GM12878 (cell line): ENCODE measurements around the gene ADRB1. TPM values are rescaled to one million over a fixed set of nuclear protein-coding genes. Genes with fewer than 3 reads are reported as not detected.

ENCODE experiments used
- ATAC-seq: fragments of 200-7000 bp; cut with Tn5 transposase; 3 replicates; pipeline ENCODE4 v1.9.1; 2020; ENCODE audit warnings: mild to moderate bottlenecking, moderate library complexity
- BruUV-seq: library from RNA; stranded (reverse); fragments of 400-500 nt; replicated peaks from 2 replicates; lab custom pipeline; 2021; lab: Mats Ljungman, UMichigan
- CTCF ChIA-PET: fragments of 300-600 bp; sonication (Branson Sonifier 250); formaldehyde crosslinking; extraction: SDS; loops from one replicate; lab custom pipeline; 2021; ENCODE audit warnings: inconsistent platforms; lab: Yijun Ruan, JAX
- POLR2A ChIA-PET: fragments of 350-600 bp; formaldehyde crosslinking; extraction: SDS; loops from one replicate; lab custom pipeline; 2021; ENCODE audit warnings: inconsistent platforms; lab: Charles Lee
- RAD21 ChIA-PET: fragments of 300-600 bp; sonication (Branson Sonifier 250); formaldehyde crosslinking; loops from one replicate; lab custom pipeline; 2023; ENCODE audit warnings: antibody characterized with exemption; ENCODE audit not compliant: unreplicated experiment; lab: Charles Lee
- SMC1A ChIA-PET: fragments of 300-600 bp; sonication (Branson Sonifier 250); formaldehyde crosslinking; loops from one replicate; lab custom pipeline; 2023; ENCODE audit not compliant: unreplicated experiment, uncharacterized antibody; lab: Charles Lee
- DNase-seq: peaks from one replicate; pipeline ENCODE4 v3.0.0-alpha.2; 2011; ENCODE audit warnings: low read depth, low spot score
- FAIRE-seq: peaks from 3 replicates; lab custom pipeline; 2011; peaks lifted over from hg19 to GRCh38; lab: Jason Lieb, UNC
- H2AFZ ChIP-seq: 2 replicates; pipeline ENCODE4 v1.6.0; 2011; ENCODE audit warnings: low read depth, low read length, control low read depth; ENCODE audit not compliant: control insufficient read depth
- H3K27ac ChIP-seq: 2 replicates; pipeline ENCODE4 v1.5.1; 2011; ENCODE audit warnings: control low read depth; ENCODE audit not compliant: control insufficient read depth, insufficient read depth
- H3K27me3 ChIP-seq, 2 experiments: replicated peaks in 1 of 2; 2 replicates each; pipeline versions ENCODE4 v1.6.0 to v1.6.1; 2011; ENCODE audit warnings: low read length in 1 of 2; ENCODE audit not compliant: control insufficient read depth in 2 of 2, insufficient read depth in 2 of 2
- H3K36me3 ChIP-seq, 2 experiments: 2 replicates each; pipeline ENCODE4 v1.5.1; 2011; ENCODE audit warnings: low read length in 1 of 2; ENCODE audit not compliant: control insufficient read depth in 2 of 2, insufficient read depth in 2 of 2
- H3K4me1 ChIP-seq: 2 replicates; pipeline ENCODE4 v1.6.1; 2011; ENCODE audit warnings: mild to moderate bottlenecking, low read length, moderate library complexity, mixed read lengths; ENCODE audit not compliant: control insufficient read depth, insufficient read depth
- H3K4me2 ChIP-seq: 2 replicates; pipeline ENCODE4 v1.6.0; 2011; ENCODE audit warnings: control low read depth; ENCODE audit not compliant: control insufficient read depth, insufficient read depth
- H3K4me3 ChIP-seq: fragments of 200-600 bp; sonication (generic); 2 replicates; pipeline ENCODE4 v1.5.1; 2016
- H3K79me2 ChIP-seq: 2 replicates; pipeline ENCODE4 v1.6.0; 2011; ENCODE audit warnings: low read length; ENCODE audit not compliant: control insufficient read depth, insufficient read depth
- H3K9ac ChIP-seq: 2 replicates; pipeline ENCODE4 v1.8.0; 2011; ENCODE audit warnings: low read length, control low read depth, mixed read lengths; ENCODE audit not compliant: control insufficient read depth, insufficient read depth
- H3K9me3 ChIP-seq: replicated peaks from 3 replicates; pipeline ENCODE4 v1.5.1; 2011; ENCODE audit warnings: mild to moderate bottlenecking, low read length; ENCODE audit not compliant: control insufficient read depth, insufficient read depth
- H4K20me1 ChIP-seq: 2 replicates; pipeline ENCODE4 v1.6.0; 2011; ENCODE audit not compliant: control insufficient read depth, insufficient read depth
- BCL11A ChIP-seq: IDR thresholded peaks from 2 replicates; pipeline ENCODE4 v1.6.1; 2011; ENCODE audit warnings: low read depth, low read length
- BHLHE40 ChIP-seq, 2 experiments: fragments of 450-650 bp in 1 of 2; IDR thresholded peaks; 2 replicates each; pipeline ENCODE4 v1.6.1; 2011 to 2017; ENCODE audit warnings: low read depth in 2 of 2, borderline replicate concordance in 1 of 2, improper control_type of control experiment in 1 of 2, low read length in 1 of 2, mild to moderate bottlenecking in 1 of 2
- EP300 ChIP-seq, 2 experiments: fragments of 150-350 bp in 1 of 2; IDR thresholded peaks; 2 replicates each; pipeline ENCODE4 v1.6.1; 2011 to 2012; ENCODE audit warnings: low read depth in 2 of 2, low read length in 2 of 2, borderline replicate concordance in 1 of 2, improper control_type of control experiment in 1 of 2, inconsistent platforms in 1 of 2; ENCODE audit not compliant: control insufficient read depth in 1 of 2
- EZH2 ChIP-seq: IDR thresholded peaks from 2 replicates; pipeline ENCODE4 v1.6.1; 2012; ENCODE audit warnings: low read depth, mild to moderate bottlenecking, control low read depth, inconsistent platforms, low read length, borderline replicate concordance; ENCODE audit not compliant: control insufficient read depth
- HDGF ChIP-seq: fragments of 450-650 bp; IDR thresholded peaks from 2 replicates; pipeline ENCODE4 v1.6.1; 2016; ENCODE audit warnings: antibody characterized with exemption
- IKZF2 ChIP-seq, 2 experiments: fragments of 450-650 bp; IDR thresholded peaks; 2 replicates each; pipeline ENCODE4 v1.6.1; 2017; ENCODE audit warnings: mild to moderate bottlenecking in 2 of 2, moderate library complexity in 2 of 2
- ZBED1 ChIP-seq: IDR thresholded peaks from 2 replicates; pipeline ENCODE4 v1.6.1; 2016; ENCODE audit warnings: borderline replicate concordance
- WGBS: methylation state at CpG from one replicate; pipeline ENCODE4 v1.1.6; 2016; ENCODE audit warnings: low lambda C conversion rate; ENCODE audit not compliant: insufficient replicate concordance, insufficient coverage; ENCODE audit errors: missing lambda C conversion rate; 5-methylcytosine and 5-hydroxymethylcytosine counted together
- in situ Hi-C: fragments of 300-500 bp; cut with MboI; formaldehyde crosslinking; loops from 9 replicates; pipeline ENCODE4 v1.14.3; 2018; ENCODE audit warnings: mixed read lengths
- intact Hi-C: fragments of 100-400 bp; cut with micrococcal nuclease; formaldehyde crosslinking; loops from one replicate; pipeline ENCODE4 v1.14.2; 2022; ENCODE audit not compliant: unreplicated experiment
- polyA plus RNA-seq, 11 experiments: library from polyadenylated mRNA; depleted of rRNA in 4 of 11; unstranded in 6 of 11; stranded (reverse) in 5 of 11; fragments of >200 nt; fragmentation: Nextera tagmentation in 4 of 11; fragmentation: Illumina TruSeq in 1 of 11; extraction: Ambion mirVana in 4 of 11; extraction: Trizol in 1 of 11; gene quantifications; 1 replicate in 1 of 11; 2 replicates in 10 of 11; pipeline versions ENCODE4 v1.2.1 to v1.2.3, GENCODE V29; 2011 to 2016; ENCODE audit warnings: inconsistent platforms in 2 of 11, missing spikeins in 2 of 11, low read depth in 1 of 11
- total RNA-seq, 4 experiments: library from RNA; depleted of rRNA in 3 of 4; stranded (reverse); fragments of >200 nt in 3 of 4; fragmentation: Illumina TruSeq in 1 of 4; extraction: Trizol in 1 of 4; gene quantifications; 2 replicates each; pipeline versions ENCODE4 v1.2.1 to v1.2.3, GENCODE V29; 2013 to 2021
- TF ChIP-seq, protein P1 (sequence below): IDR thresholded peaks from 2 replicates; pipeline ENCODE4 v1.6.1; 2011; ENCODE audit warnings: borderline replicate concordance, low read depth, mild to moderate bottlenecking, moderate library complexity, mixed read lengths, low read length; ENCODE audit not compliant: insufficient read depth; ENCODE audit errors: extremely low read length
- TF ChIP-seq, protein P2 (sequence below): fragments of 450-650 bp; IDR thresholded peaks from 2 replicates; pipeline ENCODE4 v1.6.1; 2016; ENCODE audit warnings: mild to moderate bottlenecking
- TF ChIP-seq, protein P3 (sequence below): fragments of 450-650 bp; IDR thresholded peaks from 2 replicates; pipeline ENCODE4 v1.6.1; 2014; ENCODE audit warnings: mild to moderate bottlenecking
- TF ChIP-seq, protein P4 (sequence below): IDR thresholded peaks from 2 replicates; pipeline ENCODE4 v1.6.1; 2012; ENCODE audit warnings: low read depth, low read length, improper control_type of control experiment

ADRB1 gene
- total and polyA plus RNA-seq, 10 of the 15 experiments (the other 5 are each of a cell fraction or from before 2014, with no cell fraction given), result 0.26 to 4.5 (median 1.1) TPM

DNA sequence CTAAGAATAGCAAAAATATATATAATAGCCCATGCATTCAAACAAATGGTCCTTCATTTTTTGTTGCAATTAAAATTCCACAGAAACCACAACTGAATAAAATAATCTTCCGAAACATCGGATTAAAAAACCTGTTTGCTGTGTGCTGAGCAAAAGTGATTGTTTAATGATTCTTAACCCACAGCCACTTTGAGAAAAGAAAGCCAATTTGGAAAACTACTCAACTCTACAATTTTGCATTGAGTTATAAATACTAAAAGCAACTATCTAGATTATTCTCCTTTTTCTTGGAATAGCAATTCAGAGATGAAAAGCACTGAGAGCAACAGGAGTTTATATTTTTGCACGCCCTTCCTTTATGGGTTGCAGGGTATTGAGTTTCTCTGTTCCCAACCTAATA, 8.0 kb downstream of the ADRB1 start:
- Histone ChIP-seq H3K27ac (no peak overlapping the region), H3K4me2 (no peak overlapping the region), H4K20me1 (no peaks in the 10 kb centered on the region), H3K9me3 (no peaks in the 10 kb centered on the region), H3K4me1 (no peaks in the 10 kb centered on the region), H3K9ac (no peak overlapping the region), H3K79me2 (no peaks in the 10 kb centered on the region), H3K4me3 (no peak overlapping the region), H2AFZ (no peak overlapping the region), H3K36me3 (no peaks in the 10 kb centered on the region), H3K27me3 (no peaks in the 10 kb centered on the region)
- ATAC-seq (no peak), FAIRE-seq (no peak), DNase-seq (no peak)
- TF ChIP-seq, protein P1, sequence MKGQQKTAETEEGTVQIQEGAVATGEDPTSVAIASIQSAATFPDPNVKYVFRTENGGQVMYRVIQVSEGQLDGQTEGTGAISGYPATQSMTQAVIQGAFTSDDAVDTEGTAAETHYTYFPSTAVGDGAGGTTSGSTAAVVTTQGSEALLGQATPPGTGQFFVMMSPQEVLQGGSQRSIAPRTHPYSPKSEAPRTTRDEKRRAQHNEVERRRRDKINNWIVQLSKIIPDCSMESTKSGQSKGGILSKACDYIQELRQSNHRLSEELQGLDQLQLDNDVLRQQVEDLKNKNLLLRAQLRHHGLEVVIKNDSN, result no peak
- TF ChIP-seq EP300 (IDR thresholded peaks at IDR 0.05; ENCODE audit: borderline replicate concordance in 1 of 2, control insufficient read depth in 1 of 2, low read depth in 2 of 2, low read length in 2 of 2), result no peak
- TF ChIP-seq, protein P2, sequence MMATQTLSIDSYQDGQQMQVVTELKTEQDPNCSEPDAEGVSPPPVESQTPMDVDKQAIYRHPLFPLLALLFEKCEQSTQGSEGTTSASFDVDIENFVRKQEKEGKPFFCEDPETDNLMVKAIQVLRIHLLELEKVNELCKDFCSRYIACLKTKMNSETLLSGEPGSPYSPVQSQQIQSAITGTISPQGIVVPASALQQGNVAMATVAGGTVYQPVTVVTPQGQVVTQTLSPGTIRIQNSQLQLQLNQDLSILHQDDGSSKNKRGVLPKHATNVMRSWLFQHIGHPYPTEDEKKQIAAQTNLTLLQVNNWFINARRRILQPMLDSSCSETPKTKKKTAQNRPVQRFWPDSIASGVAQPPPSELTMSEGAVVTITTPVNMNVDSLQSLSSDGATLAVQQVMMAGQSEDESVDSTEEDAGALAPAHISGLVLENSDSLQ, result no peak
- TF ChIP-seq BCL11A, result no peak
- in situ Hi-C loops, result no loop called here
- BruUV-seq, result no TSS peak
- WGBS, result 81% methylated on average over 3 of the region's 3 CpGs
- SMC1A ChIA-PET, result interaction anchor here (1.0 kb wide), 1 partner anchor 9 kb away, joined by 3 read pairs; no protein-coding TSS in a partner anchor
- CTCF ChIA-PET, result interaction anchor here (1.1 kb wide), 1 partner anchor 151 kb away, joined by 3 read pairs; no protein-coding TSS in a partner anchor
- RAD21 ChIA-PET, result no interaction called here
- intact Hi-C loops, result no loop called here
- POLR2A ChIA-PET, result no interaction called here

DNA sequence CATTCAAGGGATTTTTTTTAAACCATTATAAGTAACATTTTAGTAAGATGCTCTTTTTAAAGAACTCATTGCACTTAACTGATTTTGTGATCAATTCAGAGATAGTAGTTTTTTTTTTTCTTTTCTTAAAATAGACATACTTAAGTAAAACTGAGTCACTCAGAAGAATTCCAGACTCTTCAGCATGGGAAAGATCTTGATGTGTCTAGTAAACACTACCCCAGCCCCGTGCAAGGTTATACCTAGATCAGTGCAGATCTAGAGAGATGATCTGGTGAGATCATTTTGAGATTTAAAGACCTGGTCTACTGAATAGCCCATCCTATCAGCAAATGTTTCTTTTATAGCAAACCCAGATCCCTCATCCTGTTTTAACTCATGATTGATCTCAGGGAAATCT, 8.6 kb downstream of the ADRB1 start:
- Histone ChIP-seq H3K9ac (no peak overlapping the region), H3K27me3 (no peaks in the 10 kb centered on the region), H2AFZ (no peak overlapping the region), H3K9me3 (no peaks in the 10 kb centered on the region), H3K36me3 (no peaks in the 10 kb centered on the region), H3K79me2 (no peaks in the 10 kb centered on the region), H3K27ac (no peak overlapping the region), H3K4me2 (no peak overlapping the region), H3K4me3 (no peak overlapping the region), H4K20me1 (no peaks in the 10 kb centered on the region), H3K4me1 (no peaks in the 10 kb centered on the region)
- FAIRE-seq, result no peak
- intact Hi-C loops (no loop called here), in situ Hi-C loops (no loop called here)
- no peak for DNase-seq
- ChIA-PET POLR2A (no interaction called here), SMC1A (no interaction called here), CTCF (no interaction called here), RAD21 (no interaction called here)
- ATAC-seq, result no peak
- WGBS, result 0% methylated on average over 1 of the region's 1 CpG
- no TSS peak for BruUV-seq
- TF ChIP-seq BHLHE40 (IDR thresholded peaks at IDR 0.05; ENCODE audit: borderline replicate concordance in 1 of 2, low read depth in 2 of 2, low read length in 1 of 2) (no peak), HDGF (no peak), EZH2 (no peak), IKZF2 (IDR thresholded peaks at IDR 0.05) (no peak), ZBED1 (no peak)
- TF ChIP-seq, protein P3, sequence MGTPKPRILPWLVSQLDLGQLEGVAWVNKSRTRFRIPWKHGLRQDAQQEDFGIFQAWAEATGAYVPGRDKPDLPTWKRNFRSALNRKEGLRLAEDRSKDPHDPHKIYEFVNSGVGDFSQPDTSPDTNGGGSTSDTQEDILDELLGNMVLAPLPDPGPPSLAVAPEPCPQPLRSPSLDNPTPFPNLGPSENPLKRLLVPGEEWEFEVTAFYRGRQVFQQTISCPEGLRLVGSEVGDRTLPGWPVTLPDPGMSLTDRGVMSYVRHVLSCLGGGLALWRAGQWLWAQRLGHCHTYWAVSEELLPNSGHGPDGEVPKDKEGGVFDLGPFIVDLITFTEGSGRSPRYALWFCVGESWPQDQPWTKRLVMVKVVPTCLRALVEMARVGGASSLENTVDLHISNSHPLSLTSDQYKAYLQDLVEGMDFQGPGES, result no peak
- TF ChIP-seq, protein P4, sequence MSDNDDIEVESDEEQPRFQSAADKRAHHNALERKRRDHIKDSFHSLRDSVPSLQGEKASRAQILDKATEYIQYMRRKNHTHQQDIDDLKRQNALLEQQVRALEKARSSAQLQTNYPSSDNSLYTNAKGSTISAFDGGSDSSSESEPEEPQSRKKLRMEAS, result no peak
